Fibroblast of skin of scalp (primary cell): ENCODE data around the gene SH3PXD2A.

Experiments used
- DNase-seq: peaks from one replicate; pipeline ENCODE4 v3.0.0-alpha.2; 2013

Gene SH3PXD2A

GRCh38 chr10:103806395-103807187 is 48.8 kb downstream of the SH3PXD2A start:
- no peak for DNase-seq

GRCh38 chr10:103805781-103806180 is 49.6 kb downstream of the SH3PXD2A start:
- no peak for DNase-seq

- no peak for DNase-seq
Observed at GRCh38 chr10:103804871-103805270, 50.5 kb downstream of the SH3PXD2A start.

GRCh38 chr10:103803941-103804340 is 51.4 kb downstream of the SH3PXD2A start:
- DNase-seq: no peak

- no peak for DNase-seq
Observed at GRCh38 chr10:103802637-103803353, 52.6 kb downstream of the SH3PXD2A start.

GRCh38 chr10:103802081-103802480 is 53.3 kb downstream of the SH3PXD2A start:
- no peak for DNase-seq

- DNase-seq: no peak
Observed at GRCh38 chr10:103800789-103801540, 54.4 kb downstream of the SH3PXD2A start.

- DNase-seq: no peak
Observed at GRCh38 chr10:103800089-103800488, 55.3 kb downstream of the SH3PXD2A start.

- no peak for DNase-seq
Observed at GRCh38 chr10:103799341-103799740, 56.0 kb downstream of the SH3PXD2A start.

GRCh38 chr10:103798511-103798910 is 56.9 kb downstream of the SH3PXD2A start:
- no peak for DNase-seq

GRCh38 chr10:103797857-103798256 is 57.5 kb downstream of the SH3PXD2A start:
- DNase-seq: no peak

- DNase-seq: peak; percentile 50
Observed at GRCh38 chr10:103795634-103796270, 59.6 kb downstream of the SH3PXD2A start.

GRCh38 chr10:103794996-103795395 is 60.4 kb downstream of the SH3PXD2A start:
- DNase-seq: no peak

GRCh38 chr10:103793920-103794883 is 61.2 kb downstream of the SH3PXD2A start:
- DNase-seq: no peak

GRCh38 chr10:103793429-103793828 is 61.9 kb downstream of the SH3PXD2A start:
- no peak for DNase-seq

- peak; percentile 49 for DNase-seq
Observed at GRCh38 chr10:103792547-103792946, 62.8 kb downstream of the SH3PXD2A start.

GRCh38 chr10:103791858-103792257 is 63.5 kb downstream of the SH3PXD2A start:
- no peak for DNase-seq

GRCh38 chr10:103791291-103791690 is 64.1 kb downstream of the SH3PXD2A start:
- no peak for DNase-seq

GRCh38 chr10:103790580-103790979 is 64.8 kb downstream of the SH3PXD2A start:
- no peak for DNase-seq

- no peak for DNase-seq
Observed at GRCh38 chr10:103789771-103790201, 65.6 kb downstream of the SH3PXD2A start.

- DNase-seq: no peak
Observed at GRCh38 chr10:103789161-103789560, 66.2 kb downstream of the SH3PXD2A start.
